Measurements from ENCODE around the gene THSD7A. TPM values are rescaled to one million over a fixed set of nuclear protein-coding genes. Genes with fewer than 3 reads are reported as not detected.

THSD7A gene
- total RNA-seq, 1 donor from 2014 or later, result 8.0 TPM

GRCh38 chr7:11474902-11475585 is 357.0 kb downstream of the THSD7A start:
- no peak overlapping the region for H3K27ac ChIP-seq
- no peaks in the 10 kb centered on the region for H3K4me1 ChIP-seq
- no peak for TF ChIP-seq CTCF (IDR thresholded peaks at IDR 0.05)
- intact Hi-C loops (cut with DNase I), result no loop called here
- H3K4me3 ChIP-seq, result no peak overlapping the region
- H3K9me3 ChIP-seq, result no peaks in the 10 kb centered on the region
- ATAC-seq (no peak), DNase-seq (no peak)
- no peaks in the 10 kb centered on the region for H3K27me3 ChIP-seq
- H3K36me3 ChIP-seq, result no peaks in the 10 kb centered on the region

DNA sequence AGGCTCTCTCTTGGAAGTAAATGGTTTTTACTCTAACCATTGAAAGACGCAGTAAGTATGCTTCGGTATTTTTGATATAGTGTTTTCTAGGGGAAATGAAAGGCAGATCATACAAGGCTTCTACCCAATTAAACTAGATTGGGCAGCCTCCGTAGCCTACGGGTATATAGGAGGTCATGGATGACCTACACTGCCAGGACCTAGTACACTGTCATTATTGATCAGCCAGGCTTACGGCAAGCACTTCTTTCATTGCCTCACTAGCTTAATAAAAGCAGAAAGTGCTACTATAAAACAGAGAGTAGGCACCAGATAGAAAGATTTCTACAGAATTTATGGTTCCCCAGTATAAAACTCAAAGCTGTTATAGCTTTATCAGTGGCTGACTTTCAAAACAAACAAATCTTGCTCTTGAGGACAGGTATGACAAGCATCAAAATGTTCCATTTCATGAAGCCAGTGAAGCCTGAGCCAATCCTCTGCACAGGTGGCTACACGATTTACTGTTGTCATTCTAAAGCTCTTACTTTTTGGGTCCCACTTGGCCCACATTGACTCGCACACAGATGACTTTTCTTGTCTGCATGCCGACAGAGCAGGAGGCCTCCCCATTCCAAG is 358.1 kb downstream of the THSD7A start:
- DNase-seq (no peak), ATAC-seq (no peak)
- H3K9me3 ChIP-seq, result no peaks in the 10 kb centered on the region
- intact Hi-C loops (cut with DNase I), result no loop called here
- no peaks in the 10 kb centered on the region for H3K36me3 ChIP-seq
- H3K4me1 ChIP-seq, result no peaks in the 10 kb centered on the region
- TF ChIP-seq CTCF (IDR thresholded peaks at IDR 0.05), result no peak
- no peak overlapping the region for H3K27ac ChIP-seq
- no peaks in the 10 kb centered on the region for H3K27me3 ChIP-seq
- no peak overlapping the region for H3K4me3 ChIP-seq

DNA sequence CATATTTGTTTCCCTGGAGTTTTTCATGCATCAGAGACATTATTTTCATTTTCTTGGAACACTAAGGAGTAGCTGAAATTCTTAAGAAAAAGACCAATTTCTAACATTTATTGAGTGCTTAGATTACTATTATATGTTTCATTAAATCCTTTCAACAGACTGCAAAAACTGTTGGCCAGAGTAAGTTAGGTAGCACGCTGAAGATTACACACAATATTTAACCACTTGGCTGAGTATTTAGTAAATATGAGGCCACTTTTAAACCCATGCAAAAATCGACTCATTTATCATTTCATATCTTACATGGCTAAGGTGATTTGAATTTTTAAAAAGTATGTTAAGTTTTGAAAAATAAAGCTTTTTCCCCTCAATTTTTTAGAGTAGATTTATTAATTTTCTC is 358.8 kb downstream of the THSD7A start:
- Histone ChIP-seq H3K9me3 (no peaks in the 10 kb centered on the region), H3K27me3 (no peaks in the 10 kb centered on the region), H3K27ac (no peak overlapping the region), H3K36me3 (no peaks in the 10 kb centered on the region), H3K4me1 (no peaks in the 10 kb centered on the region), H3K4me3 (no peak overlapping the region)
- TF ChIP-seq CTCF (IDR thresholded peaks at IDR 0.05), result no peak
- intact Hi-C loops (cut with DNase I), result no loop called here
- DNase-seq (no peak), ATAC-seq (no peak)

DNA sequence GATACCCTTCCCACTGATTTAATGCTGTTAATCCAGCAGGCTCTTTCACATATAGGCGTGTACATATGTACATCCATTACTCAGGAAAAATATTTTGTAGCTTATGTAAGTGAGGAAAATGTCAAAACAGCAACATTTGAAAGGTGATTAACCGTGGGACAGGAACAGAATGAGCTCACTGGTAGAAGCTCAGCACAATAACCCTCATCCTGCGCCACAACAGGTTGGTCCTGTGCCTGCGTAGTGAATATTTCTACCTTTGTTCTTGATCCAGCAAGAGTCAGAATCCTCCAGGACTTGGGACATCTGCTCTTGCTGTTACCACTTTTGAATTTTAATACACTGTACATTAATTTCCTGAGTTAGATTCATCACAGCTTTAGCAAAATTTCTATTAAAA is 359.4 kb downstream of the THSD7A start:
- intact Hi-C loops (cut with DNase I), result no loop called here
- ATAC-seq (no peak), DNase-seq (no peak)
- no peak for TF ChIP-seq CTCF (IDR thresholded peaks at IDR 0.05)
- H3K4me1 ChIP-seq, result no peaks in the 10 kb centered on the region
- no peaks in the 10 kb centered on the region for H3K36me3 ChIP-seq
- H3K4me3 ChIP-seq, result no peak overlapping the region
- no peaks in the 10 kb centered on the region for H3K9me3 ChIP-seq
- H3K27ac ChIP-seq, result no peak overlapping the region
- no peaks in the 10 kb centered on the region for H3K27me3 ChIP-seq

GRCh38 chr7:11471255-11471654 is 360.7 kb downstream of the THSD7A start:
- no peak overlapping the region for H3K27ac ChIP-seq
- H3K27me3 ChIP-seq, result no peaks in the 10 kb centered on the region
- intact Hi-C loops (cut with DNase I), result no loop called here
- no peaks in the 10 kb centered on the region for H3K36me3 ChIP-seq
- no peaks in the 10 kb centered on the region for H3K4me1 ChIP-seq
- H3K9me3 ChIP-seq, result no peaks in the 10 kb centered on the region
- no peak for ATAC-seq
- TF ChIP-seq CTCF (IDR thresholded peaks at IDR 0.05), result no peak
- no peak overlapping the region for H3K4me3 ChIP-seq
- DNase-seq, result no peak
